ENCODE data around the gene GPR85.

GPR85 gene

DNA sequence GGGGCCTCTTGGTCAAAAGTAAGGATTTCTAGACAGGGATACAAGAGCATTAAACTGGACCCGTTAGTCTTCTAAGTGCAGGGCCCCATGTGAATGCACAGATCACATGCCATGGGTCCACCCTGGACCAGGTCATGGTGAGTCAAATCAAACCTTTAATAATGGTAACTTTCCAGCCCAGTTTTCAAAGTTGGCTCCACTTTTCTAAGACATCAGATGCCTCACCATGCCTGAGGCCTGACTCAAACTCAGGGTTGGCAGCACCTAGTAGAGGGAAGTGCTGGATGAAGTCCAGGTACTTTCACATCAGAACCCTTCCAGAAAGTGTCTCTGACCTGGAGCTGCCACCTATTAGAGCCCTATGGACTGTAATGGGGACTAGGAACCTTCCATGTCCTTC lies 41.4 kb upstream of the GPR85 start:
- H3K27me3 ChIP-seq (ENCODE audit: insufficient read depth, poor library complexity, severe bottlenecking), result no peaks in the 10 kb centered on the region
- no peak for TF ChIP-seq GABPA (IDR thresholded peaks at IDR 0.05; ENCODE audit: low read depth)
- no peak for TF ChIP-seq POLR2AphosphoS5 (IDR thresholded peaks at IDR 0.05; ENCODE audit: low read depth)
- TF ChIP-seq, protein P1, sequence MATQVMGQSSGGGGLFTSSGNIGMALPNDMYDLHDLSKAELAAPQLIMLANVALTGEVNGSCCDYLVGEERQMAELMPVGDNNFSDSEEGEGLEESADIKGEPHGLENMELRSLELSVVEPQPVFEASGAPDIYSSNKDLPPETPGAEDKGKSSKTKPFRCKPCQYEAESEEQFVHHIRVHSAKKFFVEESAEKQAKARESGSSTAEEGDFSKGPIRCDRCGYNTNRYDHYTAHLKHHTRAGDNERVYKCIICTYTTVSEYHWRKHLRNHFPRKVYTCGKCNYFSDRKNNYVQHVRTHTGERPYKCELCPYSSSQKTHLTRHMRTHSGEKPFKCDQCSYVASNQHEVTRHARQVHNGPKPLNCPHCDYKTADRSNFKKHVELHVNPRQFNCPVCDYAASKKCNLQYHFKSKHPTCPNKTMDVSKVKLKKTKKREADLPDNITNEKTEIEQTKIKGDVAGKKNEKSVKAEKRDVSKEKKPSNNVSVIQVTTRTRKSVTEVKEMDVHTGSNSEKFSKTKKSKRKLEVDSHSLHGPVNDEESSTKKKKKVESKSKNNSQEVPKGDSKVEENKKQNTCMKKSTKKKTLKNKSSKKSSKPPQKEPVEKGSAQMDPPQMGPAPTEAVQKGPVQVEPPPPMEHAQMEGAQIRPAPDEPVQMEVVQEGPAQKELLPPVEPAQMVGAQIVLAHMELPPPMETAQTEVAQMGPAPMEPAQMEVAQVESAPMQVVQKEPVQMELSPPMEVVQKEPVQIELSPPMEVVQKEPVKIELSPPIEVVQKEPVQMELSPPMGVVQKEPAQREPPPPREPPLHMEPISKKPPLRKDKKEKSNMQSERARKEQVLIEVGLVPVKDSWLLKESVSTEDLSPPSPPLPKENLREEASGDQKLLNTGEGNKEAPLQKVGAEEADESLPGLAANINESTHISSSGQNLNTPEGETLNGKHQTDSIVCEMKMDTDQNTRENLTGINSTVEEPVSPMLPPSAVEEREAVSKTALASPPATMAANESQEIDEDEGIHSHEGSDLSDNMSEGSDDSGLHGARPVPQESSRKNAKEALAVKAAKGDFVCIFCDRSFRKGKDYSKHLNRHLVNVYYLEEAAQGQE (IDR thresholded peaks at IDR 0.05; ENCODE audit: insufficient replicate concordance, low read depth), result no peak
- TF ChIP-seq, protein P2, sequence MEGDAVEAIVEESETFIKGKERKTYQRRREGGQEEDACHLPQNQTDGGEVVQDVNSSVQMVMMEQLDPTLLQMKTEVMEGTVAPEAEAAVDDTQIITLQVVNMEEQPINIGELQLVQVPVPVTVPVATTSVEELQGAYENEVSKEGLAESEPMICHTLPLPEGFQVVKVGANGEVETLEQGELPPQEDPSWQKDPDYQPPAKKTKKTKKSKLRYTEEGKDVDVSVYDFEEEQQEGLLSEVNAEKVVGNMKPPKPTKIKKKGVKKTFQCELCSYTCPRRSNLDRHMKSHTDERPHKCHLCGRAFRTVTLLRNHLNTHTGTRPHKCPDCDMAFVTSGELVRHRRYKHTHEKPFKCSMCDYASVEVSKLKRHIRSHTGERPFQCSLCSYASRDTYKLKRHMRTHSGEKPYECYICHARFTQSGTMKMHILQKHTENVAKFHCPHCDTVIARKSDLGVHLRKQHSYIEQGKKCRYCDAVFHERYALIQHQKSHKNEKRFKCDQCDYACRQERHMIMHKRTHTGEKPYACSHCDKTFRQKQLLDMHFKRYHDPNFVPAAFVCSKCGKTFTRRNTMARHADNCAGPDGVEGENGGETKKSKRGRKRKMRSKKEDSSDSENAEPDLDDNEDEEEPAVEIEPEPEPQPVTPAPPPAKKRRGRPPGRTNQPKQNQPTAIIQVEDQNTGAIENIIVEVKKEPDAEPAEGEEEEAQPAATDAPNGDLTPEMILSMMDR (IDR thresholded peaks at IDR 0.05; ENCODE audit: insufficient read depth, low read length), result no peak
- no peak for TF ChIP-seq SPI1 (IDR thresholded peaks at IDR 0.05; ENCODE audit: borderline replicate concordance, low read depth)
- no peak overlapping the region for H3K27ac ChIP-seq (replicated peaks)
- no peak overlapping the region for H3K4me3 ChIP-seq (replicated peaks; ENCODE audit: insufficient read depth, low read length)
- DNase-seq (ENCODE audit: low read depth in 1 of 2, low spot score in 1 of 2), result no peak

DNA sequence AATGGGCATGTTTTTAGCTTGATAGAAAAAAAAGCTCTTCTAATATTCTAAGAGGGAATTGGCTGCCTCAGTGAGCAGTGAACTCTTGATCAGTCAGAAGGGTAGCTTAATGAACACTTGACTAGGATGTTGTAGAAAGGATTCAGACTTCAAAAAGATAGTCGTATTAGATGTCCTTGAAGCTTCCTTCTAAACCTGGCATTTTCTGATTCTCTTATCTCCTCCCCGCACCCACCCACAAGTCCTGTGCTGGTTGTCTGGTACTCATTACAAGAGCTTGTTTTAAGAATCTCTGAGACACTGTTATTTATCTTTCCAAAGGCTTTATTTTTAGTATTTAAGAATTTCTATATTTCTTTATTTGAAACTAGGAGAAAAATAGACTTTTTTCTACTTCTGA lies 39.1 kb upstream of the GPR85 start:
- TF ChIP-seq GABPA (IDR thresholded peaks at IDR 0.05; ENCODE audit: low read depth) (no peak), POLR2AphosphoS5 (IDR thresholded peaks at IDR 0.05; ENCODE audit: low read depth) (no peak), SPI1 (IDR thresholded peaks at IDR 0.05; ENCODE audit: borderline replicate concordance, low read depth) (no peak)
- TF ChIP-seq, protein P2 (IDR thresholded peaks at IDR 0.05; ENCODE audit: insufficient read depth, low read length), result no peak
- TF ChIP-seq, protein P1 (IDR thresholded peaks at IDR 0.05; ENCODE audit: insufficient replicate concordance, low read depth), result no peak
- Histone ChIP-seq H3K4me3 (replicated peaks; ENCODE audit: insufficient read depth, low read length) (no peak overlapping the region), H3K27me3 (ENCODE audit: insufficient read depth, poor library complexity, severe bottlenecking) (no peaks in the 10 kb centered on the region), H3K27ac (replicated peaks) (no peak overlapping the region)
- no peak for DNase-seq (ENCODE audit: low read depth in 1 of 2, low spot score in 1 of 2)

DNA sequence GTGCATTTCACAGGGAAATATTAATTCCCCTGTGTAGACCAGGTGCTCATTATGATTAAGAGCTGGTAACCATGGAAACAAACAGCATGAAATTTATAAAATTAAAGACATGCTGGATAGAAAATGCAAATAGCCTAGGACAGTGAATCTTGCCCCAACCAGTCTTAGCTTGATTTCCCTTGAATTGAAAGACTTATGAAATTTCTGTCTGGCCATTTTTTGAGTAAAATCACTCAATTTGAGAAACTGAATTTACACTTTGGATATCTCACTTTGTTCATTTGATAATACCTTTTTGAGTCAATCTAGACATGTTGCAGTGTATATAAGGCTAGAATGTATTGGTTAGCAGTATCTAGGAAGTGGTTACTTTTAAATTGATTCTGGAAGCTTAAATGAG lies 36.1 kb upstream of the GPR85 start:
- Histone ChIP-seq H3K27ac (replicated peaks) (no peak overlapping the region), H3K27me3 (ENCODE audit: insufficient read depth, poor library complexity, severe bottlenecking) (no peaks in the 10 kb centered on the region), H3K4me3 (replicated peaks; ENCODE audit: insufficient read depth, low read length) (no peak overlapping the region)
- no peak for TF ChIP-seq GABPA (IDR thresholded peaks at IDR 0.05; ENCODE audit: low read depth)
- no peak for TF ChIP-seq POLR2AphosphoS5 (IDR thresholded peaks at IDR 0.05; ENCODE audit: low read depth)
- TF ChIP-seq SPI1 (IDR thresholded peaks at IDR 0.05; ENCODE audit: borderline replicate concordance, low read depth), result no peak
- TF ChIP-seq, protein P2 (IDR thresholded peaks at IDR 0.05; ENCODE audit: insufficient read depth, low read length), result no peak
- TF ChIP-seq, protein P1 (IDR thresholded peaks at IDR 0.05; ENCODE audit: insufficient replicate concordance, low read depth), result no peak
- no peak for DNase-seq (ENCODE audit: low read depth in 1 of 2, low spot score in 1 of 2)

All from HL-60 (cell line).